Panc1 (cell line): ENCODE data around the gene GREB1.

ENCODE experiments used
- CTCF ChIP-seq: fragments of 450-650 bp; IDR thresholded peaks from 2 replicates; pipeline ENCODE4 v1.5.1; 2017; ENCODE audit warnings: mild to moderate bottlenecking
- POLR2AphosphoS5 ChIP-seq: IDR thresholded peaks from 2 replicates; pipeline ENCODE4 v1.6.1; 2012; ENCODE audit warnings: mild to moderate bottlenecking, low read depth, low read length, moderate library complexity
- REST ChIP-seq, 2 experiments: IDR thresholded peaks; 2 replicates each; pipeline ENCODE4 v1.6.1; 2011 to 2012; ENCODE audit warnings: low read depth in 2 of 2, control low read depth in 1 of 2, low read length in 1 of 2, mild to moderate bottlenecking in 1 of 2, moderate library complexity in 1 of 2; ENCODE audit not compliant: insufficient read depth in 1 of 2
- SIN3A ChIP-seq: IDR thresholded peaks from 2 replicates; pipeline ENCODE4 v1.6.1; 2012; ENCODE audit warnings: low read depth, mild to moderate bottlenecking, low read length, moderate library complexity, borderline replicate concordance; ENCODE audit not compliant: insufficient read depth
- TCF7L2 ChIP-seq: IDR thresholded peaks from 2 replicates; pipeline ENCODE4 v1.6.1; 2011; ENCODE audit warnings: mild to moderate bottlenecking, low read depth, low read length, inconsistent platforms

- TF ChIP-seq CTCF (no peak), POLR2AphosphoS5 (no peak), SIN3A (no peak), REST (IDR thresholded peaks at IDR 0.05; ENCODE audit: insufficient read depth in 1 of 2, low read depth in 2 of 2, low read length in 1 of 2) (no peak), TCF7L2 (no peak)
These were observed 109.1 kb downstream of the GREB1 start for GRCh38 chr2:11642972-11643371.
